RKO (cell line): ENCODE data around the gene PDZD7.
A peak's percentile ranks its signal among the peaks of the same experiment; 100 is the strongest.

ENCODE experiments used
- DNase-seq: peaks from one replicate; pipeline ENCODE4 v3.0.0-alpha.2; 2016; ENCODE audit warnings: low spot score

Gene PDZD7

DNA sequence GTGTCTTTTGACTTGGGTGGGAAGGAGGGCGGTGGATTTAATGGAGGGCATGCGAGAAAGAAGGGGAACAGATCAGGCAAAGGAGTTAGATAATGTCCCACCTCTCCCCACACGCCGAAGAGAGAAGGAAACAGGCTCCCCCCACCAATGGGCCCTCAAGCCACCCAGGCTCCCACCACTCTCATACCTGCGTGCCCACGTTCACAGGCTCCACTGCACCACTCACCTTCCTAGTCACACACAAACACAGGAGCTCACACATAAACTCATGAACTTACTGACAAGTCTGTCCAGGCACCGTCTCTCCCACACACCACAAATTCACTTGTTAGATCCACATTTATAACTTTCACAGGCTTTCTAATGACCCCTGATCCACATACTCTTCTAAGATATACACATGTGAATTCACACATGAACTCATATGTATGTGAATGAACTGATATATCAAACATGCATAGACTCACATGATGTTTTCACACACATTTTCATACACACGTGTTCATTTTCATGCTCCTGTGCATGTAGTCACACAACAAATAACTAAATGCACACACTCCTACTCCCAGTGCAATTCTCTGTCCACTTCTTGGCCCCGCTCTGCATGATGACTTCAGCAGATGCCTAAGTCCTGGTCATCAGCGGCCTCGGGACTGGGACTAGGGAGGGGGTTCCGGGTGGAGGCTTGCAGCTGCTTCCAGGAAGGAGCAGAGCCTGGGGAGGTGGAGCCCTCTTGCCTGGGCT, 29.8 kb downstream of the PDZD7 start:
- DNase-seq, result peak; percentile 92

GRCh38 chr10:101000127-101000914, 30.6 kb downstream of the PDZD7 start:
- no peak for DNase-seq

GRCh38 chr10:100999742-101000126, 31.2 kb downstream of the PDZD7 start, which contains the start of gene LZTS2:
Gene LZTS2, plus strand, starts transcription at chr10:100999808. Its CDS starts 2,731 bp downstream, at chr10:101002539.
- no peak for DNase-seq

- DNase-seq, result peak; percentile 73
Measured at GRCh38 chr10:100998991-100999741, 31.8 kb downstream of the PDZD7 start.

DNA sequence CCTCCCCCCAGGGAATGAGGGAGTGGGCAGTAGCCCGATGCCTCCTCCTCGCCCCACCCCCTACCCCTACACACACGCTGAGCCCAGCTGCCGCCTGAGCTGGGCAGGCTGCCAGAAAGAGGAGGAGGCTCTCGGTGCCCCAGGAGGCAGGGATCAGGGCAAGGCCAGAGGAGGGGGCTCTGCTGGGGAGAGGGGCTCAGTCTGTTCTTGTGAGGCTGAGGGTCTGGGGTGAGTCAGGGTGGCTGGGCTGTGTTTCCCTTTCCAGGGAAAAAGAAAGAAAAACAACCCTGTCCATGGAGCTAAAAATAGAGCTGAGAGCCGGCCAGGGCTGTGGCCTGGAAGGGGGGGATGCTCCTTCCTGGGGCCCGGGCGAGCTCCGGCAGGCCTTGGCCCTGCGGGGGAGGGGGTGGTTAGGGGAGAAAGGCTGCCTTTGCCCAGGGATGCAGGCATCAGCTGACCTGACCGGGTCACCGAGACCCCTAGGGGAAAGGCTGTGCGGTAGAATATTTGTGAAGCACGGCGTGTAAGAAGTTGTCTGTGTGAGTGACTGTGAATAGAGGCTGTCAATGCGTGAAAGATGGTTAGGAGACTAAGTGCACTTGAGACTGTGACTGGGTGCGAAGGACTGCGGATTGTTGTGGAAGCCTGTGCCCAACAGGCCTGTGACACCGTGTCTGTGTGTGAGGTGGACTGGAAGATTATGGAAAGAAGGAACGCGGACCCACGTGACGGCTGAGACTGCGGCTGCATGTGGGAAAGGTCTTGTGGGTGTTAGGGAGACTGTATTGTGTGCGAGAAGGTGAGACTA, 32.5 kb downstream of the PDZD7 start:
- DNase-seq, result peak; percentile 80

GRCh38 chr10:100997360-100998182, 33.4 kb downstream of the PDZD7 start:
- DNase-seq, result peak; percentile 85

DNA sequence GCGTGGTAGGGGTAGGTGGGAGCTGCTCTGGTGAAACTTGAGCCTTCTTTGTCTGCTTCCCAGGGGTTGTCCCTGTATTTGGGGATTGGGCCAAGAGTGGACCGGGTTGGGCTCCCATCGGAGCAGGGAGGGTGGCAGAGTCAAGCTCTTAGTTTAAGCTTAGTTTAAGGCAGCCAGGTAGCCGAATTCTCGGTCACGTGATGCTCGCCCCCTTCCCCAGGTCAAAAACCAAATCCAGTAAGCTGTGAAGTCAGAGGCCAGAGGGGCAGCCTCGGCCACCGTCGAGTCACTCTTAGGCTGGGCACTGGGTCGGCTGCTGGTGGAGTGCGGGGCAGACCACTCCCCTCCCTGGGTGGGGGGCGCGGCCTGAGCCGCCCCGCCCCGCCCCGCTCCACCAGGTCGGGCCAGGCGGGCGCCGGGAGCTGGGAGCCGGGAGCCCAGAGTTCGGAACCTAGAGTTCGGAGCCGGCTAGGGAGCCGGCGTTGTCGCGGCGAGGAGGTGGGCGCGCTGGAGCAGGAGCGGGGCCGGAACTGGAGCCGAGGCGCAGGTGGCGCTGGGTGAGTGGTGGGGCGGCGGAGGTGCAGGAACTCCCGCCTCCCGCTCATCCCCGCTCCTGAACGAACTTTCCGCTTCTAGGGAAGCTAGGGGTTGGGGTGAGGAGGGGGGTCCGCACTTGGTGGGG, 34.1 kb downstream of the PDZD7 start:
- no peak for DNase-seq

DNA sequence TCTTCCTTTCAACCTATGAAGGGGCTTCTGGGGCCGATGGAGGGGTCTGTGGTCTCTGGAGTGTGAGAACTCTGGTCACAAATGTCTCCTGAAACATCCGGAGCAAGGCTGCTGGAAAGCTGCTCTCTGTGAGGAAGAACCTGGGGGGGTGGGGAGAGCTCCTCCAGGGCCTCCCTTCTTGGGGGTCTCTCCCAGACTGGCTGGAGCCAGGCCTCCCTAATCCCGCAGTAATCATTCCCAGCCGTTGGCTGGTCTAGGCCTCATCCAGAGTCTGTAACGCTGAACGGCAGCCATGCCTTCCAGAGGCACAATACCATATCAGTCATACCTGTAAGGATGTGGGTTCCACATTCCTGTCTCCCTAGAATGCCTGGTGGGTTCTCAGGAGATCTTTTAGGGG, 35.7 kb downstream of the PDZD7 start:
- no peak for DNase-seq

DNA sequence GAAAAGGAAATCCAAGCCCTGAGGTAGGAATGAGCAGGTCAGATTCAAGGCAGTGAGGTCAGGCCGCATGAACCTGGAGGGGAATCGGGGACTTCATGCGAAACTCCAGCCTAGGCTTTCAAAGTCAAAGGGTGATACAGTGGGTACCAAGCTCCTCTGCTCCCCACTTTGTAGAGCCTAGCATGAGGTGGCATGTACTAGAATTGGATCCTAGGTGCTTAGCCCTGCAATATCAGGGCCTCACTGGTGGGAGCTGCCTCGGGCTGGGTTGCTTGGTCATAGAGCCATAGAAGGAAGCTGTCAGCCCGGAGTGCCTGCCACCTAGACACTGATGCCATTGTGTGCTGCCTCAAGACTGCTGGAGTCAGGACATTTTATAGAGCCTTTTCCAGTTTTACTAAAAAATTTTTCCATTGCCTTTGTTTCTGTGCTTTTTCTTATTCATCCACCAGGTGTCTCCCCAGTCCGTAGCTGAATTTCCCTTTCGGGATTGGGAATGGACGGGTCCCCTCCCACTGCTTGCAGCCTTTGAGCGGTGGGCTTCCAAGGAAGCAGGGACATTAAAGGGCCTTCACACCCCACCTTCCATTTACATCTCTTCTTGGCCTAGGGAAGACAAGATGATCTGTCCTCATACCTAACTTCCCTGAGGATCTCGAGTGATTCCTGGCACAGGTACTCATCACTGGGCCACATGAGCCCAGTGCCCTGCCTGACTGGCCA, 36.8 kb downstream of the PDZD7 start:
- peak; percentile 61 for DNase-seq

- DNase-seq, result no peak
Measured at GRCh38 chr10:100989088-100989487, 41.8 kb downstream of the PDZD7 start.

DNA sequence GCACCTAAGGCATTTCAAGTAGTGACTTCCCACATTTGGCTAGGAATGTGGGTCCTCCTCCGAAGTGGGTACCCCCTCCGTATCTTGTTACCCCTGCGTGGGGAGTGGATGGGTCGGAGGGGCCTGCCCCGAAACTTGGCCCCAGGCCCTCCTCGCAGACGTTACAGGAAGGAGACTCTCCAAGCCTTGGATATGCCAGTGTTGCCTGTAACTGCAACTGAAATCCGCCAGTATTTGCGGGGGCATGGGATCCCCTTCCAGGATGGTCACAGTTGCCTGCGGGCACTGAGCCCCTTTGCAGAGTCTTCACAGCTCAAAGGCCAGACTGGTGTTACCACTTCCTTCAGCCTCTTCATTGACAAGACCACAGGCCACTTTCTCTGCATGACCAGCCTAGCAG, 42.8 kb downstream of the PDZD7 start:
- peak; percentile 13 for DNase-seq

DNA sequence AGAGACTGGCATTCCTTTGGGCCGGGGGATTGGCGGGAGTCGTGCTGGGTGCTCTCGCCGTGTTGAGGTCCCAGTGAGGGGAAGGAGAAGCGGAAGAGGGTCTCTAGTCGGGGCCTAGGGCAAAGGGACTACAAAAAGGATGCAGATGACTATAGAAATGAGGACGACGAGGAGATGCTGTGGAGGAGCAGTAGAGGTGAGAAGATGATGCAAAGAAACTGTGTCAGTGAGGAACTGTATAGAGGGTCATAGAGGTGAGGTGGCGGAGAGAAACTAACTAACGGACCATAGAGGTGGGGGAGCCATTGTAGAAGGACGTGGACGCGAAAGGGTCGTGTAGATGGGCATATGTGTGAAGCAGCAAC, 43.3 kb downstream of the PDZD7 start:
- peak; percentile 22 for DNase-seq

- DNase-seq, result peak; percentile 87
Measured at GRCh38 chr10:100986952-100987684, 43.8 kb downstream of the PDZD7 start, which contains the start of the genes MRPL43 and TWNK. Gene MRPL43, minus strand, starts transcription at chr10:100987497. Its CDS starts 54 bp downstream, at chr10:100987443. Gene TWNK, plus strand, starts transcription at chr10:100987543. Its CDS starts 668 bp downstream, at chr10:100988211.

DNA sequence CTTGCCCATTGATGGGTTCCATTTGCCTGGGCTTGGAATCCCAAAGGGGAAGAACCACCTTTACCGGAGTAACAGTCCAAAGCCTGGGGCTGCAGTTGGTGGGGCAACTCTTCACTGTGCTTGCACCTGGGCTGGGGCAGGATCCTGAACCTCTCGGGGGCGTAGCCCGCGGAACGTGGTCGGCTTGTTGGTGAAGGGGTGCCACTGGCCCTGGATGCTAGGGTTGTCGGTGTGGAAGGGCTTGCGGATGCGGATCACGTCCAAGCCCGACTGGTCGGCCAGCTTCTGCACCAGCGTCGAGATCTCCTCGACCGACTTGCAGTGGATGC, 44.3 kb downstream of the PDZD7 start:
- DNase-seq, result no peak

- DNase-seq, result no peak
Measured at GRCh38 chr10:100985336-100985735, 45.6 kb downstream of the PDZD7 start.

GRCh38 chr10:100984672-100985177, 46.2 kb downstream of the PDZD7 start:
- no peak for DNase-seq

DNA sequence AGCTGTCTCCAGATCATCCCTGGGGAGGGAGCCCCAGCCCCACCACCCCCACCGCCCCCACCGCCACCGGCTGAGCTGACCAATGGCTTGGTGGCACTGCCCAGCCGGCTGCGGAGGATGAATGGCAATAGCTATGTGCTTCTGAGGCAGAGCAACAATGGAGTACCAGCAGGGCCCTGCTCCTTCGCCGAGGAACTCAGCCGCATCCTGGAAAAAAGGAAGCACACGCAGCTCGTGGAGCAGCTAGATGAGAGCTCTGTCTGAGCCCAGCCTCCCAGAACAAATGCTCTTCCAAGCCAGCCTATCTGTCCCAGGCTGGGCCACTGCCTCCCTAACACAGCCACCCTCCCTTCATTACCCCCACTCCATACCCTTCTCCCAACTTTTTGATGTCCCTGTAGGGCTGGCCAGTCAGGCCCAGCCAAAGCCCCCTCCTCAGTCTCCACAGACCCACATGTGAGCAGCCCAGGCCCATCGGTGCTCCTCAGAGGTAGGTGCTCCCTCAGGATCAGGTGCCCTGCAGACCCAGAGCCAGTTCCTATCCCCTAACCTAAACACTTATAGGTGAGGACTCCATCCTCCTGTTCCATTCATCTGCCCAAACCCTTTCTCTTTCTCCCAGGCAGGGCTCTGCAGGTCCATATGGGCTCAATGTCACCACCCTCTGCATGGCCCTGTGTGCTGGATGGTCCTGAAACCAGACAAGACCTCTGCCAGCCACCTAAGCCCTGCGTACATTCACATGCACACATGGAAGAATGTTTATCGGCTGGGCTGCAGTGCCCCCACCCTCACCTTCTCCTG, 46.9 kb downstream of the PDZD7 start:
- no peak for DNase-seq
